GM19438 (cell line): Measurements from ENCODE around the gene FAM117A.
A peak's percentile ranks its signal among the peaks of the same experiment; 100 is the strongest.
"Not testable (repeated sequence)": the region's sequence is repeated elsewhere in the genome, so short reads cannot be mapped to it uniquely, and the experiment has no call there.

ENCODE experiments used
- ATAC-seq: cut with Tn5 transposase; IDR thresholded peaks from one replicate; pipeline ENCODE4 v1.9.1; 2021; ENCODE audit warnings: low read depth; ENCODE audit not compliant: unreplicated experiment

The FAM117A gene

DNA sequence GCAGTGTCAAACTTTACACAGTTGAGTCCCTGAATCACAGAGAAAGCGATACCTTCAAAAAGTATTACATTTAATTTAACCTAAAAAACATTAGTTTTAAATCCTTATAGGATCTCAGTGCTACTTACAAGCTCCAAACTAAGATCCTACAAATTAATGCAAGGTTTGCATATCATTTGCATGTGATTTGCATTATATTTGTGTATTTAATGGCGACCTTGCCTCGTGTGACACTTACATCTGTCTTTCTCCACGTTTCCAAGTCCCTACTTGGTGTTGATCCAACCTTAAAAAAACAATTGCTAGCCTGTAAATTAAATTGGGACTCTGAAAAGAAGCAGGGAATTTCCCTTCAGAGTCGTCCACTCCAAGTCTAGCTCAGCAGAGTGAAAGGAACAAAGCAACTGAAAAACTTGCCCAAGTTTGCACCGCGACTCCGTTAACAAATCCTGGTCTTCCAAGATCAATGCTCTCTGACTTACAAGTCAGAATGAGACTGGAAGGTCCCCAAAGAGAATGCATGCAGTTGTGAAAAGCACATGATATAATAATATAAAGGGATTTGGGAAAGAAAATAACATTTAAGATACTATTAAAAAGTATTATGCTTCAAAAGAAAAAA lies 739 bp upstream of the FAM117A start:
- ATAC-seq: no peak

- no peak for ATAC-seq
These were observed 1.6 kb downstream of the FAM117A start for GRCh38 chr17:49762151-49762941.

DNA sequence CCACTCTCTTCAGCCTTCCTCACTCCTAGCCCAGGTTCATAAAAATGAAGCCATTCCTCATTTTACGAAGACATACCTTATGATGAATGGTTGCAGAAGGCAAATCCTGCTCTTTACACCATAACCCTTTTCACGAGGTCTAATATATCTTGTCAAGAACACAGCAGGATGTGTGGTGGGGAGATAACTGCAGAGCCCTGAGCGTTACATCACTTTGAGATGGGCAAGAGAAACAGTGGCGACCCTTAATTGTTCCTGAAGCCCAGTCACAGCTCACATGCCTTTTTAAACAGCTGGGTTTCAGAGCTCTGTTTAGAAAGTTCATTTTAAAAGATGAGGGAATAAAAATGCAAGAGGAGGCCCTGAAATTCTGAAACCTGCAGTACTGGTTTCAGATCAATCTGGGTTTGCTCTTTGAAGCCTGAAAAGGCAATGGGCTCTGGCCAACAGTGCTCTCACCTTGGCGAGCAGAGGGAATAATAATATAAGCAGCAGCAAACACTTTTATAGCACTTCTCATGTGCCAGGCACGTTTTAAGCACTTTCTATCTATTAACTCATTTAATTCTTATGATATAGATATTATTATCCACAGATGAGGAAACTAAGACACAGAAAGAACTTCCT lies 2.9 kb downstream of the FAM117A start:
- no peak for ATAC-seq

DNA sequence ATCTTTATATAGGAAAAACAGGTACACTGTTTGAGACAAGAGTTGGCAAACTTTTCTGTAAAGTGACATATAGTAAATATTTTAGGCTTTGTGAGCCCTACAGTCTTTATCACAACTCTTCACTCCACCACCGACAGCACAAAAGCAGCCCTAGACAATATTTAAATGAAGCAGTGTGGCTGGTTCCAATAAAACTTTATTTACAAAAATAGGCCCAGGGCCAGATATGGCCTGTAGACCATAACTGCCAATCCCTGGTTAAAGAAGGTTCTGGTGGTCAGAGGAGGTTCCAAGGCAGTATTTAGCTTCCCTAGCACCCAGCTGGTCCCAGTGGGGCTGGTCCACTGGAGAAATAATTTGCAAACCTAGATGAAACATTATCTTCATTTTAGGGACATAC lies 3.6 kb downstream of the FAM117A start:
- no peak for ATAC-seq

- no peak for ATAC-seq
These were observed 4.7 kb downstream of the FAM117A start for GRCh38 chr17:49759203-49759602.

DNA sequence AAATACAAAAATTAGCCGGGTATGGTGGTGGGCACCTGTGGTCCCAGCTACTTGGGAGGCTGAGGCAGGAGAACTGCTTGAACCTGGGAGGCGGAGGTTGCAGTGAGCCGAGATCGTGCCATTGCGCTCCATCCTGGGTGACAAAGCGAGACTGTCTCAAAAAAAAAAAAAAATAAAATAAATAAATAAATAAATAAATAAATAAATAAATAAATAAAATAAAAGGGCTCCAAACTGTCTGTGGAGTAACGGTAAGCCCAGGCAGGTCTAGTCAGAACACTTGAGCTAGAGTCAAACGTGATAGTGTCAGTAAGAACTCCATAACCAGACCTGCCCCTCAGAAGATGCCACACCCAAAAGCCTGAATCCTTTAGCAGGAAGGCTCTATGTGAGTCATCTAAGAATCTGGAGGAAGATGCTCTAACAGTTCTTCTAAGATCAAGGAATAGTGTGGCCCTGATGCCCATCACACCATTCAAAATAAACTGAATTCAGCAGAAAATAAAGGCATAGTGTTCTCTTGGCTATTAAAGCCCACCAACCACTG lies 5.4 kb downstream of the FAM117A start:
- not testable (repeated sequence) for ATAC-seq

- no peak for ATAC-seq
These were observed 6.7 kb downstream of the FAM117A start for GRCh38 chr17:49757151-49757777.

GRCh38 chr17:49756323-49757150 lies 7.4 kb downstream of the FAM117A start:
- ATAC-seq: no peak

DNA sequence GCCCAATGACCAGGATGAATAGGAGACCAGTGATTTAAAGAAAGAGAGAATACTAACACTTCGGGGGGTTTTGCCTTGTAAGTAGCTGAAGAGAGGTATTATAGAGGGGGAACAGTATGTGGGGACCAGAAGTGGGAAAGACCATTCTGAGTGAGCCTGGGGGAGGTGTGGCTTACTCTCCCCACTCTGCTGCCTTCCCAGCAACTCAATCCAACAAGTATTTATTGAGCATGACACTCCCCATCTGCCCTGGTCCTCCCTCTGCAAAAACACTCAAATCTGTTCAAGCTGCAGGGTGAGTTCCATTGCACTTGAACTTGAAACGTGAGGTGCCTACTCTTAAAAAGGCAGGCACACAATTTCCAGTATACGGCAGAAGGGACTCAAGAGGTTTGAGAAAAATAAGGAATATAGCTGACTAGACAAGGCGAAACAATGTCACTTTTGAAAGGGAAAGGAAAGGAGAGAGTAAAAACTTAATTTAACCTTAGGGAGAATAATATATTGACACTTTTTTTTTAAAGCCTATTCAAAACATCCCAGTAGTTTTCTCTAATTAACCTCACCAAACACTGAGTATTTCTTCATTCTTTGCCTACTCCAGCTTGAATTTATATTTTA lies 8.2 kb downstream of the FAM117A start:
- ATAC-seq: no peak

GRCh38 chr17:49753959-49754391 lies 10.0 kb downstream of the FAM117A start:
- no peak for ATAC-seq

DNA sequence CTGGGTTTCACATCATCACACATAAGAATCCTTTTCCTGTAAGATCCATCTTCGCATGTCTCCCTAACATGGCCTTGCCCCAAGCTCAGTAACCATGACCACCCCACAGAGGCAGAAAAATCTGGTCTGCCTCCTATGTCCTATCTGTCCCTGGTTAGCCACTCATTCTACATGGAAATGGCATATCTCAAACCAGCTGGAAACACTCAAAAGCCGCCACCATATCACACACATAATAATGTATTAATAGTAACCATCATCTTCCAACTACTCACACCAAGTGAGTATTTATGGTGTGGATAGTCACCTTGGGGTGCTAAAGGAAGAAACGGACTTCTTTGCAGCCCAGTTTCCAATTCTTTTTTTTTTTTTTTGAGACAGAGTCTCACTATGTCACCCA lies 11.4 kb downstream of the FAM117A start:
- no peak for ATAC-seq

DNA sequence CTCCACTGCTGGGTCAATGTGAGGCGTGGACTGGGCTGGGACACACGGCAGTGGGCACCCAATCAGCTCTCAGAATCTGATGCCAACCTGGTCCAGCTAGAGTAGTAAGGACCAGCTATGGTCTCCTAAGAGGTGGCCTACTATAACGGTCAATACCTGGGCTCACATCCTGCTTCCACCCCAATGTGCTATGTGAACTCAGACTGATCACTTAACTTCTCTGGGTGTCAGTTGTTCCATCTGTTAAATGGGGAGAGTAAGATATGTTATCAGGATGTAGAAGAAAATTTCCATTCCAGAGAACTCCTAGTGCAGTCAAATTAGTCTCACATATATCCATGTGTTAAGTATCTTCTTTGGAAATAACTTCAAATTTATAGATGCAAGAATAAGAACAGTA lies 14.2 kb downstream of the FAM117A start:
- no peak for ATAC-seq

- ATAC-seq: peak; percentile 73
These were observed 15.1 kb downstream of the FAM117A start for GRCh38 chr17:49748791-49749190.

- ATAC-seq: no peak
These were observed 15.7 kb downstream of the FAM117A start for GRCh38 chr17:49748223-49748622.

DNA sequence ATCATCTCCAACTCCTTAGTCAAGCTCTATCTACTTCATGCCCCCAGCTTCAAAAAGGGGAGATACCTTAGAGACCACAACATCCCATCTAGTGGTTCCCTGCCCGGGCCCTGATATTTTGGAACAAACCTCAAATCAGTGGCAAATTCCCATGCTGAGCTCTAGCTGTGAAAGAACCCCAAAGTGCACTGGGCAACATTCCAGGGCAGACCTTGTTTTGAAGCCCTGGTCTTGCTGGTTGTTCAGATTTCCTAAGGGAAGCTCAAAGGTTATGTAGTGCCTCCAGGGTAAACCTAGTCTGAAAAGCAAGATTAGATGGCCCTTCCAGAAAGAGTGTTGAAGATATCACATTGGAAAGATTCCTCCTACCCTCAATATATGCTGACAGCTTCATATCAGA lies 16.3 kb downstream of the FAM117A start:
- ATAC-seq: no peak

- peak; percentile 46 for ATAC-seq
These were observed 17.0 kb downstream of the FAM117A start for GRCh38 chr17:49746791-49747490.

- no peak for ATAC-seq
These were observed 18.5 kb downstream of the FAM117A start for GRCh38 chr17:49745175-49746139.

GRCh38 chr17:49742166-49742638 lies 21.7 kb downstream of the FAM117A start:
- no peak for ATAC-seq
